Esophagus squamous epithelium (tissue), 4 donors: Measurements from ENCODE around the gene FER1L5.

ENCODE experiments used
- CTCF ChIP-seq, 6 experiments: fragments of 450-650 bp in 4 of 6; fragments of 200-600 bp in 2 of 6; sonication (generic) in 2 of 6; IDR thresholded peaks; one replicate each; pipeline ENCODE4 v1.5.1; 2016 to 2019; ENCODE audit warnings: antibody characterized with exemption in 6 of 6, mild to moderate bottlenecking in 4 of 6, moderate library complexity in 4 of 6
- POLR2A ChIP-seq, 4 donors: fragments of 450-650 bp; IDR thresholded peaks; one replicate each; pipeline ENCODE4 v1.6.1; 2017; ENCODE audit warnings: antibody characterized with exemption in 4 of 4, mild to moderate bottlenecking in 4 of 4, moderate library complexity in 3 of 4

GRCh38 chr2:96655526-96655925 is 13.0 kb downstream of the FER1L5 start:
- no peak for TF ChIP-seq CTCF (IDR thresholded peaks at IDR 0.05)
- TF ChIP-seq POLR2A (IDR thresholded peaks at IDR 0.05), result no peak
